Hepatocyte (in vitro differentiated cells): ENCODE measurements around the gene COG2.

Experiments used
- EZH2 ChIP-seq: fragments of 200-600 bp; sonication (generic); IDR thresholded peaks from 2 replicates; pipeline ENCODE4 v1.6.1; 2016; ENCODE audit warnings: antibody characterized with exemption, mild to moderate bottlenecking, borderline replicate concordance
- EZH2phosphoT487 ChIP-seq: fragments of 200-600 bp; sonication (generic); IDR thresholded peaks from one replicate; pipeline ENCODE4 v1.6.1; 2018; ENCODE audit warnings: antibody characterized with exemption, mild to moderate bottlenecking, low read depth, moderate library complexity; ENCODE audit not compliant: unreplicated experiment, severe bottlenecking
- TF ChIP-seq, protein P1 (sequence below): fragments of 200-600 bp; sonication (generic); IDR thresholded peaks from 2 replicates; pipeline ENCODE4 v1.5.1; 2016; ENCODE audit warnings: antibody characterized with exemption, mild to moderate bottlenecking; ENCODE audit not compliant: poor library complexity

DNA sequence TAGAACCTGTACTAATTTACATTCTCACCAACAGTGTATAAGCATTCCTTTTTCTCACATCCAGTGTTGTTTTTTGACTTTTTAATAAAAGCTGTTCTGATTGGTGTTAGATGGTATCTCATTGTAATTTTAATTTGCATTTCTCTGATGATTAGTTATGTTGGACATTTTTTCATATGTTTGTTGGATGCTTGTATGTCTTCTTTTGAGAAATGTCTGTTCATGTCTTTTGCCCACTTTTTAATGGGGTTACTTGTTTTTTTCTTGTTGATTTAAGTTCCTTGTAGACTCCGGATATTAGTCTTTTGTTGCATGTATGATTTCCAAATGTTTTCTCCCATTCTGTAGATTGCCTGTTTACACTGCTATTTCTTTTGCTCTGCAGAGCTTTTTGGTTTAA lies 8.0 kb downstream of the COG2 start:
- TF ChIP-seq EZH2phosphoT487 (no peak), EZH2 (no peak)
- TF ChIP-seq, protein P1, sequence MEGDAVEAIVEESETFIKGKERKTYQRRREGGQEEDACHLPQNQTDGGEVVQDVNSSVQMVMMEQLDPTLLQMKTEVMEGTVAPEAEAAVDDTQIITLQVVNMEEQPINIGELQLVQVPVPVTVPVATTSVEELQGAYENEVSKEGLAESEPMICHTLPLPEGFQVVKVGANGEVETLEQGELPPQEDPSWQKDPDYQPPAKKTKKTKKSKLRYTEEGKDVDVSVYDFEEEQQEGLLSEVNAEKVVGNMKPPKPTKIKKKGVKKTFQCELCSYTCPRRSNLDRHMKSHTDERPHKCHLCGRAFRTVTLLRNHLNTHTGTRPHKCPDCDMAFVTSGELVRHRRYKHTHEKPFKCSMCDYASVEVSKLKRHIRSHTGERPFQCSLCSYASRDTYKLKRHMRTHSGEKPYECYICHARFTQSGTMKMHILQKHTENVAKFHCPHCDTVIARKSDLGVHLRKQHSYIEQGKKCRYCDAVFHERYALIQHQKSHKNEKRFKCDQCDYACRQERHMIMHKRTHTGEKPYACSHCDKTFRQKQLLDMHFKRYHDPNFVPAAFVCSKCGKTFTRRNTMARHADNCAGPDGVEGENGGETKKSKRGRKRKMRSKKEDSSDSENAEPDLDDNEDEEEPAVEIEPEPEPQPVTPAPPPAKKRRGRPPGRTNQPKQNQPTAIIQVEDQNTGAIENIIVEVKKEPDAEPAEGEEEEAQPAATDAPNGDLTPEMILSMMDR = no peak
